ENCODE data around the gene MALT1. TPM values are rescaled to one million over a fixed set of nuclear protein-coding genes. Genes with fewer than 3 reads are reported as not detected.

MALT1 gene
- total and polyA plus RNA-seq, 2 experiments from 2014 or later, result 14.9 to 35.9 TPM

- 79% methylated on average over 7 of the region's 7 CpGs for WGBS (ENCODE audit: low lambda C conversion rate, missing lambda C conversion rate)
- H3K4me2 ChIP-seq, result no peak overlapping the region
- no peak for DNase-seq (ENCODE audit: low spot score)
These were observed 95.7 kb downstream of the MALT1 start for GRCh38 chr18:58766946-58767345.

GRCh38 chr18:58768293-58768974 lies 97.2 kb downstream of the MALT1 start:
- Histone ChIP-seq H3K36me3 (replicated peaks; ENCODE audit: insufficient read depth, low read depth) (no peaks in the 10 kb centered on the region), H3K9me2 (replicated peaks; ENCODE audit: insufficient read depth) (no peaks in the 10 kb centered on the region), H3K4me2 (peak overlapping the region; percentile 82), H2AFZ (no peak overlapping the region), H3K79me2 (no peaks in the 10 kb centered on the region), H3K4me1 (ENCODE audit: insufficient read depth) (peaks cover 5% of the 10 kb centered on the region), H3K27me3 (no peaks in the 10 kb centered on the region), H4K20me1 (ENCODE audit: insufficient read depth, poor library complexity, severe bottlenecking) (no peaks in the 10 kb centered on the region), H3K4me3 (no peak overlapping the region), H3K27ac (no peak overlapping the region), H3K9me3 (ENCODE audit: low read depth) (no peaks in the 10 kb centered on the region)
- WGBS (ENCODE audit: low lambda C conversion rate, missing lambda C conversion rate), result 15% methylated on average over 40 of the region's 40 CpGs
- peak; percentile 87 for DNase-seq (ENCODE audit: low spot score)
- TF ChIP-seq CTCF (IDR thresholded peaks at IDR 0.05; ENCODE audit: poor library complexity) (peak; percentile 88), EZH2phosphoT487 (IDR thresholded peaks at IDR 0.05; ENCODE audit: low read depth, severe bottlenecking, unreplicated experiment) (no peak)

More at GRCh38 chr18:58766946-58767345, 95.7 kb downstream of the MALT1 start:
- TF ChIP-seq CTCF (IDR thresholded peaks at IDR 0.05; ENCODE audit: poor library complexity), result no peak
- no peak for TF ChIP-seq EZH2 (IDR thresholded peaks at IDR 0.05; ENCODE audit: borderline replicate concordance)
- no peak for TF ChIP-seq EZH2phosphoT487 (IDR thresholded peaks at IDR 0.05; ENCODE audit: low read depth, severe bottlenecking, unreplicated experiment)
- no peaks in the 10 kb centered on the region for H3K36me3 ChIP-seq (replicated peaks; ENCODE audit: insufficient read depth, low read depth)
- no peaks in the 10 kb centered on the region for H3K9me2 ChIP-seq (replicated peaks; ENCODE audit: insufficient read depth)
- H3K27ac ChIP-seq, result no peak overlapping the region
- H3K4me1 ChIP-seq (ENCODE audit: insufficient read depth), result peaks cover 5% of the 10 kb centered on the region
- H4K20me1 ChIP-seq (ENCODE audit: insufficient read depth, poor library complexity, severe bottlenecking), result no peaks in the 10 kb centered on the region
- no peaks in the 10 kb centered on the region for H3K9me3 ChIP-seq (ENCODE audit: low read depth)
- no peaks in the 10 kb centered on the region for H3K27me3 ChIP-seq
- H3K4me3 ChIP-seq, result no peak overlapping the region
- no peak overlapping the region for H2AFZ ChIP-seq
- no peaks in the 10 kb centered on the region for H3K79me2 ChIP-seq

- Histone ChIP-seq H3K4me3 (no peak overlapping the region), H3K27me3 (no peaks in the 10 kb centered on the region), H3K4me2 (no peak overlapping the region), H4K20me1 (ENCODE audit: insufficient read depth, poor library complexity, severe bottlenecking) (no peaks in the 10 kb centered on the region), H3K27ac (no peak overlapping the region), H2AFZ (no peak overlapping the region), H3K79me2 (no peaks in the 10 kb centered on the region), H3K9me2 (replicated peaks; ENCODE audit: insufficient read depth) (no peaks in the 10 kb centered on the region), H3K36me3 (replicated peaks; ENCODE audit: insufficient read depth, low read depth) (no peaks in the 10 kb centered on the region), H3K9me3 (ENCODE audit: low read depth) (no peaks in the 10 kb centered on the region), H3K4me1 (ENCODE audit: insufficient read depth) (peaks cover 5% of the 10 kb centered on the region)
- TF ChIP-seq EZH2 (IDR thresholded peaks at IDR 0.05; ENCODE audit: borderline replicate concordance) (no peak), CTCF (IDR thresholded peaks at IDR 0.05; ENCODE audit: poor library complexity) (no peak), EZH2phosphoT487 (IDR thresholded peaks at IDR 0.05; ENCODE audit: low read depth, severe bottlenecking, unreplicated experiment) (no peak)
- DNase-seq (ENCODE audit: low spot score), result no peak
- WGBS (ENCODE audit: low lambda C conversion rate, missing lambda C conversion rate), result 89% methylated on average over 8 of the region's 8 CpGs
These were observed 98.1 kb downstream of the MALT1 start for GRCh38 chr18:58769321-58769720.

Data from hepatocyte (in vitro differentiated cells).